GM19035 (cell line): ENCODE measurements around the gene BMPER.

Experiments
- ATAC-seq: cut with Tn5 transposase; IDR thresholded peaks from one replicate; pipeline ENCODE4 v1.9.1; 2021; ENCODE audit not compliant: unreplicated experiment

BMPER gene

GRCh38 chr7:33921216-33921938, 16.0 kb downstream of the BMPER start:
- no peak for ATAC-seq

DNA sequence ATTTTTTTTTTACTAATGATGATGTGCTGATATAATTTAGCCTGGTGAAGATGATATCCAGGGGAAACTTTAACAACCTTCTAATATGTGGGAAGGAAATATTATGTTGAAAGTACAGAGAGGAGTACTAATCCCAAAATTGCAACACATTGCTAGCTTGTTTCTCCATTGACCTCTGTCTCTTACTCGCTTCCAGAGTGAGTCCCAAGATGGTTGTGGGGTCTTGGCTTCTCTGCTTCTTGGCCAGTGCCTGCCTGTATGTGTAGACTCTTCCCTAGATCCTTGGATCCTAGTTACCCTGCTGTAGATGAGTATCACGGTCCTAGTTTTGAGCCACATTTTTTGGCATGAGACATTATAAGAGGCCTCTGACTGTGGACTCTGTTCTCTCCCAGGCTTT, 17.5 kb downstream of the BMPER start:
- ATAC-seq: no peak

- ATAC-seq: no peak
These were observed 18.3 kb downstream of the BMPER start for GRCh38 chr7:33923440-33924229.

GRCh38 chr7:33926535-33926934, 21.2 kb downstream of the BMPER start:
- no peak for ATAC-seq

DNA sequence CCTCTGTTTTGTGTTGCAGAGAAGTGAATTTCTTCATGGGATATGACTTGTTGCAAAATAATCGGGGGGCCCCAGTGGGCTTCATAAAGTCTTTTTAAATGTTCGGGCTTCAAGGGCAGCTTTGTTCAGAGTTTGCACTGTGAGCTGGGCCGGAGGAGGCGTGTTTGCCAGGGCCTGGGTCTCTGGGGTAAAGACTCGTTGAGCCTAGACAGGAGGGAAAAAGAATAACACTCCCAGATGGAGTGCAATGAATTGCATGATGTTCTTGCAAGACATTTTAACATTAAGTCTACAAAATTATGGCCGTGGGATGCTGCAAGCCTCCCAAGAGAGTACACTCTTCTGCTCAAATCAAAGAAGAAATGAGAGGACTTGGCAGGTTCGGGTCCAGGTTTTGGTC, 23.6 kb downstream of the BMPER start:
- ATAC-seq: no peak

DNA sequence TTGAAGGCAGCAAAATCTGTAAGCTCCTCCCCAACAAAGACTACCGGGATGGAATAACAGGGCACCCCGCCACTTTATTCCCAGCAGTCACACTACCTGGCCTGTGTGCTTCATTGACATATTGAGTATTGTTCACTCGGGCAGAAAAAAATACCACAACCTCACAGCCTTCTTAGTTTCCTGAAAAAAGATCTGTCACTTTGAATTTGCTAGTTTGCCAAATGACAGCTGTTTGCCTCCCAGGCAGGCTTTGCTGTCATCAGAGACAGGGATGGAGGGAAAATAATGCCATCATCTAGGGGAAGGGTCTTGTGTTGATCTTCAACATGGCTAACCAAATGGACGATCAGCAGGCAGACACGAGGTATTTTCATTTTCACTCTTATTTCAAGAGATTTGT, 26.9 kb downstream of the BMPER start:
- ATAC-seq: no peak

GRCh38 chr7:33932832-33933468, 27.6 kb downstream of the BMPER start:
- peak; percentile 72 for ATAC-seq

- ATAC-seq: no peak
These were observed 28.4 kb downstream of the BMPER start for GRCh38 chr7:33933611-33934281.

DNA sequence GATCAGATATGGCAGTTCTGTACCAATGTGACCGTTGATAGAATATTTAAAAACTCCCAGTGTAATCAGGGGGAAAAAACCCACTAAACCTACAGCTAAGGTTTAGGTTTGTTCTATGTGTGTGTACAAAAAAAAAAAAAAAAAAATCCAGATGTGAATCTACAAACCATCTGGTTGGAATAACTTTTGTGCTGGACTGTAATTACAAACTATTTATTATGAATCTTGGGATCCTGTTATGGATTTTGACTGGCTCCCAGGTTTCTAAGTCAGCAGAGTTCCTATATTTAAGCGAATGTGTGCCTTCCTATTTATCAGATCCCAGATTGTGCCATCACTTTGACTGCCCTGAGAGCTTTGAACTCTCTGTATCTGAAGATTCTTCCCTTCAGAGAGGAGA, 29.1 kb downstream of the BMPER start:
- no peak for ATAC-seq

DNA sequence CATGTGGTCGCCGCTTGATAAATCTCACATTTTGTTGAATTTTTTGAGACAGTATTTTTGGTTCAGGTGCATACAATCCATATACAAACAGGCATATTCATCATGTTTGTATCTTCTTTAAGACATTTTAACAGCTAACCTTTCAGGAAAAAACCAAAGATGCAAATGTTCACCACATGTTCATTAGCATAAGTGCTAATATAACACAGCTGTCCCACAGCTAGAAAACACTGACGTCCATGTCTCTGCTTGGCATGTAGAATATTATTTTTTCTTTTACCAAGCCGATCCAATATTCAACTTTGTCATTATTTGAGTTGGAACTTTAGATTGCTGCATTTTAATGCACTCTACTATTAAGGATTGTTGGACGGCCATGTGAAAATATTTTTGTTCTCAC, 31.2 kb downstream of the BMPER start:
- no peak for ATAC-seq

DNA sequence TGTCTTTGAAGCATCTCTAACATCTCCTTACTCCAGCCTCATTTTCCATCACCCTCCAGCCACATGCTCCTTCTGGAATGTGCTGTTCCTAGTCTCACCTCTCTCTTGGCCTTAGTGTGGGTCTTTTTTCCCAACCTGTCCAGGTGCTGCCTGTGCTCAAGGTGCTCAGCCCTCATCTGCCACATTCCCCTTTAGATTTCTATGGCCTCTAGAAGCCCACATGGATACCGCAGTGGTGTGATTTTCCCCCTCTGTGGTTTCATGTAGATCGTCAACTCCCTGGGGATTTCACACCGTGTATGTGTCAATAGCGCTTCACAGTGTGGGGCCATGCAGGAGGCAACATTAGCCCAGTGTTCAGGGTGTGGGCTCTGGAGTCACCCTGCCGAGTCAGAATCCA, 32.5 kb downstream of the BMPER start:
- ATAC-seq: no peak

DNA sequence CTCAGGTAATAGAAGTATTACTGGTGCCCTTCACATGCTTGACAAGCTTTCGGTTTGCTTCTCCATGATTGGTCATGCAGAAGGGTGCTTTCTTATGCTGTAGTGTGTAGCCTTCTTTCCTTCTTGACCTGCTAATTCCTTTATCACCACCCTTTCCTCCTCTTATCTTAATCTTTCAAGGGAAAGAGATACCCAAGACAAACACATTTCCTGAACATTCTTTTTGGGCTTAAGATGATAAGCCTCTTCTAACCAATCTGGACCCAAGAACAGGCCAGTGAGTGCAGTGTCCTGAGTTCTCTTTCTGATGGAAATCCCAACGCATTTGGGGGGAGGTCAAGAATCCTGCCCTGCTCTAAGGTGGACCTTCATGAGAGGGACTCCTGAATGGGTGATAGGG, 33.8 kb downstream of the BMPER start:
- no peak for ATAC-seq

DNA sequence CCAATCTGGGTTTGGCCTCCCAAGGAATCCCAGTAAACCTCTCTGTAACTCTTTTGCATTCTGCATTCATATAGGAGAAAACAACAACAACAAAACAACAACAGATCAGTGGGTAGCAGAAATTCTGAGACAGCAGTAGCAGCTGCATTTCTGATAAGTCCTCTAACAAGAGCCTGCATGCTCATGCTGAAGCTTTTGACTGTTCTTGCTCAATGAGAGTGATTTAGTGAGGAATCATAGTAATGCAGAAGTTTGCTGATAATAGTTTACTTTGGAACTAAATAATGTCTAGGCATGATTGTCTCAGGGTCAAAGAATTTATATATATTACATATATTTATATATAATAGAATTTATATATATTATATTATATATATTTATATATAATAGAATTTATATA, 35.2 kb downstream of the BMPER start:
- no peak for ATAC-seq

GRCh38 chr7:33941418-33941817, 36.1 kb downstream of the BMPER start:
- ATAC-seq: no peak

GRCh38 chr7:33946094-33946699, 40.9 kb downstream of the BMPER start:
- no peak for ATAC-seq

GRCh38 chr7:33950047-33950714, 44.8 kb downstream of the BMPER start:
- ATAC-seq: no peak

GRCh38 chr7:33952824-33953223, 47.5 kb downstream of the BMPER start:
- no peak for ATAC-seq

DNA sequence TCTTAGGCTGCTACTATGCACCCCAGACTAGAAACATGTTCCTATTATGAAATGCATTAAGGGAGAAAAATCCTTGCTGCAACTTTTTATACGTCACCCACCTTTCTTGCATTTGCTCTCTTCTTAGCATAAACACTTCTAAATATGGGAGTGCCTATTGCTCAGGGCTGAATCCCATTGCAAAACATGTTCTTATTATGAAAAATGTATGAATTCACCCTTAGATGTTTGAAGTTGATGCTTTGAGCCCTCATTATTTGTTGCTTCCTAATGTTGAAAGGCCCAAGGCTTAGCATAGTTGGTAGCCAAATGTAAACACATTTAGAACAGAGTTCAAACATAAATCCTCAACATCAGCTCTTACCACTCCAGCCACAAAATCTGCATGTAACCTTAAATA, 52.8 kb downstream of the BMPER start:
- no peak for ATAC-seq

DNA sequence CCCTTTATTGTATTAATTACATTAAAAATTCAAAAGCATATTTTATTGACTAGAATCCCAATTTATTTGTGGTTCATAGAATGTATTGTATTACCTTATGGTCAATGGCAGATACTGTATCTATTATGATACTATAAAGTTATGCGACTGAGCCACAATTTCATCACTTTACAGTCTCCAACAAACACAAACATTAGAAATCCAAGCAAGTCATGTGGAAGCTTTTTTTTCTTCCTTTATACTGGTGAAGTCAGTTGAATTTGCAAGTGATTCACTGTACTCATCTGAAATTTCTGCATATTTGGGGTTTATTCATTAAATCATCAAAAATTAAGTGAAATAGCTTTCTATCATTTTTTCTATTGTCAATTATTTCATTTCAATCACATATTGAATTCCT, 54.3 kb downstream of the BMPER start:
- no peak for ATAC-seq

DNA sequence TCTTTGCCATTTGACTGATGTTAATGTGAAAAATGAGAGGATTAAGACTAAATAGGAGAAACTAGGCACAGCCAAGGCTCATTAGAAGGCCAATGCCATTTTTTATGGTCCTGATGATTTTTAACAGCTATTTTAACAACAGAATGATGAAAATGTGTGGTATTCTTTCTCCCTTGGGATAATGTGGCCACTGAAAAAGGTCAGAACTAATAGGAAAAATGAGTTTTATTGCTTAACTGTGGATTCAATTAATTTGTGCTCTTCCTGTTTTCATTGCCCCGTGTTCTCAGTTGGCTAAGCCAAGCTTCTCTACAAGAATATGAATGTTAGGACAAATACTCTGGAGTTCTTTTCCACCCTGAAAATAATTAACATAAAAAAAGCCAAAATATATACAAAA, 56.6 kb downstream of the BMPER start:
- ATAC-seq: no peak
